MM.1S (cell line): ENCODE measurements around the gene SLC25A25.

Experiments used
- DNase-seq: peaks from one replicate; pipeline ENCODE4 v3.0.0-alpha.2; 2015
- H2AFZ ChIP-seq: fragments of 300-600 bp; sonication (generic); 2 replicates; pipeline ENCODE4 v1.6.0; 2016; ENCODE audit warnings: antibody characterized with exemption, low read length
- H3F3A ChIP-seq: fragments of 300-600 bp; sonication (generic); 2 replicates; pipeline ENCODE4 v1.6.1; 2016; ENCODE audit warnings: mild to moderate bottlenecking, antibody characterized with exemption, low read length, moderate library complexity, mixed read lengths; ENCODE audit not compliant: insufficient read depth
- H3K27ac ChIP-seq: fragments of 300-600 bp; sonication (generic); 2 replicates; pipeline ENCODE4 v1.5.1; 2016; ENCODE audit warnings: mild to moderate bottlenecking, low read length
- H3K27me3 ChIP-seq: fragments of 300-600 bp; sonication (generic); replicated peaks from 2 replicates; pipeline ENCODE4 v1.6.0; 2016; ENCODE audit warnings: low read length; ENCODE audit not compliant: insufficient read depth
- H3K36me3 ChIP-seq: fragments of 300-600 bp; sonication (generic); replicated peaks from 2 replicates; pipeline ENCODE4 v1.6.1; 2016; ENCODE audit warnings: mild to moderate bottlenecking, low read length, mixed read lengths; ENCODE audit not compliant: insufficient read depth
- H3K4me1 ChIP-seq: fragments of 300-600 bp; sonication (generic); 2 replicates; pipeline ENCODE4 v1.6.1; 2016; ENCODE audit warnings: low read length, mixed read lengths
- H3K4me2 ChIP-seq: fragments of 300-600 bp; sonication (generic); 2 replicates; pipeline ENCODE4 v1.6.0; 2016; ENCODE audit warnings: low read depth, low read length
- H3K4me3 ChIP-seq: fragments of 300-600 bp; sonication (generic); 2 replicates; pipeline ENCODE4 v1.5.1; 2016; ENCODE audit warnings: low read length, mixed read lengths
- H3K79me2 ChIP-seq: fragments of 300-600 bp; sonication (generic); 2 replicates; pipeline ENCODE4 v1.6.1; 2016; ENCODE audit warnings: mixed run types, low read length, mixed read lengths
- H3K9ac ChIP-seq: fragments of 300-600 bp; sonication (generic); 2 replicates; pipeline ENCODE4 v1.6.1; 2016; ENCODE audit warnings: low read length, mixed read lengths
- H3K9me2 ChIP-seq: fragments of 300-600 bp; sonication (generic); replicated peaks from 2 replicates; pipeline ENCODE4 v1.6.1; 2016; ENCODE audit warnings: mild to moderate bottlenecking, low read length, mixed read lengths; ENCODE audit not compliant: insufficient read depth
- H3K9me3 ChIP-seq: fragments of 300-600 bp; sonication (generic); replicated peaks from 2 replicates; pipeline ENCODE4 v1.6.1; 2016; ENCODE audit warnings: mild to moderate bottlenecking, low read length, mixed read lengths; ENCODE audit not compliant: insufficient read depth
- H4K20me1 ChIP-seq: fragments of 300-600 bp; sonication (generic); 2 replicates; pipeline ENCODE4 v1.6.1; 2016; ENCODE audit warnings: mild to moderate bottlenecking, low read length, moderate library complexity, mixed read lengths; ENCODE audit not compliant: insufficient read depth
- CTCF ChIP-seq: fragments of 300-600 bp; sonication (generic); IDR thresholded peaks from 2 replicates; pipeline ENCODE4 v1.5.1; 2016; ENCODE audit warnings: antibody characterized with exemption, low read length, mixed read lengths
- EZH2 ChIP-seq: fragments of 300-600 bp; sonication (generic); optimal IDR thresholded peaks from 2 replicates; pipeline ENCODE3; 2017; ENCODE audit warnings: low read depth, mild to moderate bottlenecking, antibody characterized with exemption, low read length, mixed read lengths
- EZH2phosphoT487 ChIP-seq: fragments of 300-600 bp; sonication (generic); IDR thresholded peaks from 2 replicates; pipeline ENCODE4 v1.6.1; 2018; ENCODE audit warnings: antibody characterized with exemption, low read length

SLC25A25 gene

GRCh38 chr9:128067645-128068385 is at the start of gene SLC25A25:
TSS of gene SLC25A25 (plus strand) at chr9:128068232. CDS start at chr9:128068320, 88 bp downstream.
- H3F3A ChIP-seq: peaks cover 39% of the 10 kb centered on the region
- H3K4me3 ChIP-seq: peak within 1 kb of the TSS; percentile 98
- peak; percentile 99 for DNase-seq
- H3K27ac ChIP-seq: peak within 1 kb of the TSS; percentile 92
- H3K4me1 ChIP-seq: peaks cover 28% of the 10 kb centered on the region
- H3K9me3 ChIP-seq: no peaks in the 10 kb centered on the region
- TF ChIP-seq EZH2phosphoT487 (no peak), CTCF (no peak), EZH2 (no peak)
- peak within 1 kb of the TSS; percentile 71 for H2AFZ ChIP-seq
- H3K9ac ChIP-seq: peak within 1 kb of the TSS; percentile 80
- no peaks in the 10 kb centered on the region for H3K9me2 ChIP-seq
- peak within 1 kb of the TSS; percentile 96 for H3K4me2 ChIP-seq
- no peaks in the 10 kb centered on the region for H3K27me3 ChIP-seq
- no peaks in the 10 kb centered on the region for H3K36me3 ChIP-seq
- H4K20me1 ChIP-seq: no peaks in the 10 kb centered on the region
- peaks cover 55% of the 10 kb centered on the region for H3K79me2 ChIP-seq

- no peak overlapping the region for H3K4me3 ChIP-seq
- H3K9ac ChIP-seq: no peak overlapping the region
- H3K27me3 ChIP-seq: no peaks in the 10 kb centered on the region
- H3K4me1 ChIP-seq: no peaks in the 10 kb centered on the region
- H3K36me3 ChIP-seq: no peaks in the 10 kb centered on the region
- no peaks in the 10 kb centered on the region for H3K79me2 ChIP-seq
- H2AFZ ChIP-seq: no peak overlapping the region
- no peak for DNase-seq
- no peaks in the 10 kb centered on the region for H4K20me1 ChIP-seq
- TF ChIP-seq EZH2phosphoT487 (no peak), EZH2 (no peak), CTCF (peak; percentile 42)
- H3K27ac ChIP-seq: no peak overlapping the region
- H3K9me2 ChIP-seq: no peaks in the 10 kb centered on the region
- no peak overlapping the region for H3K4me2 ChIP-seq
- H3F3A ChIP-seq: no peaks in the 10 kb centered on the region
- no peaks in the 10 kb centered on the region for H3K9me3 ChIP-seq
Measured at GRCh38 chr9:128020692-128021091, 47.3 kb upstream of the SLC25A25 start.

- TF ChIP-seq EZH2phosphoT487 (no peak), EZH2 (no peak), CTCF (no peak)
- no peaks in the 10 kb centered on the region for H3K9me3 ChIP-seq
- no peak for DNase-seq
Measured at GRCh38 chr9:128021098-128021497, 46.9 kb upstream of the SLC25A25 start.

More at GRCh38 chr9:128021098-128021497, 46.9 kb upstream of the SLC25A25 start:
- no peaks in the 10 kb centered on the region for H3K9me2 ChIP-seq
- H2AFZ ChIP-seq: no peak overlapping the region
- H3K4me2 ChIP-seq: no peak overlapping the region
- H4K20me1 ChIP-seq: no peaks in the 10 kb centered on the region
- no peaks in the 10 kb centered on the region for H3K36me3 ChIP-seq
- no peaks in the 10 kb centered on the region for H3F3A ChIP-seq
- no peaks in the 10 kb centered on the region for H3K79me2 ChIP-seq
- H3K9ac ChIP-seq: no peak overlapping the region
- no peaks in the 10 kb centered on the region for H3K4me1 ChIP-seq
- no peak overlapping the region for H3K27ac ChIP-seq
- no peak overlapping the region for H3K4me3 ChIP-seq
- no peaks in the 10 kb centered on the region for H3K27me3 ChIP-seq
